GM12878 (cell line): ENCODE data around the gene SLC22A7.

Experiments
- CEBPB ChIP-seq, 2 experiments: fragments of 150-350 bp in 1 of 2; IDR thresholded peaks; 2 replicates each; pipeline ENCODE4 v1.6.1; 2012 to 2014; ENCODE audit warnings: low read depth in 2 of 2, low read length in 2 of 2, borderline replicate concordance in 1 of 2, inconsistent platforms in 1 of 2
- CTCF ChIP-seq, 3 experiments: IDR thresholded peaks in 2 of 3; conservative IDR thresholded peaks in 1 of 3; 2 replicates each; pipeline ENCODE4 v1.5.1; 2011; ENCODE audit warnings: low read depth in 3 of 3, low read length in 3 of 3, mild to moderate bottlenecking in 3 of 3, control low read depth in 2 of 3, moderate library complexity in 2 of 3, inconsistent platforms in 1 of 3, mixed read lengths in 1 of 3; ENCODE audit not compliant: control insufficient read depth in 2 of 3, insufficient read depth in 1 of 3; ENCODE audit errors: extremely low read depth in 1 of 3
- HDAC6 ChIP-seq: fragments of 200-600 bp; sonication (generic); IDR thresholded peaks from one replicate; pipeline ENCODE4 v1.8.0; 2017; ENCODE audit warnings: antibody characterized with exemption; ENCODE audit not compliant: unreplicated experiment
- HSF1 ChIP-seq: fragments of 150-350 bp; IDR thresholded peaks from 2 replicates; pipeline ENCODE4 v1.6.1; 2014; ENCODE audit warnings: mild to moderate bottlenecking, low read depth, low read length
- MTA3 ChIP-seq: IDR thresholded peaks from 2 replicates; pipeline ENCODE4 v1.6.1; 2012; ENCODE audit warnings: low read length, inconsistent platforms, borderline replicate concordance
- POLR2AphosphoS5 ChIP-seq: IDR thresholded peaks from 2 replicates; pipeline ENCODE4 v1.6.1; 2011; ENCODE audit warnings: mild to moderate bottlenecking, low read length, inconsistent platforms
- RAD21 ChIP-seq: IDR thresholded peaks from 2 replicates; pipeline ENCODE4 v1.6.1; 2011; ENCODE audit warnings: mild to moderate bottlenecking, low read depth, low read length, moderate library complexity; ENCODE audit not compliant: insufficient read depth
- RAD51 ChIP-seq: fragments of 450-650 bp; IDR thresholded peaks from 2 replicates; pipeline ENCODE4 v1.6.1; 2016; ENCODE audit warnings: moderate library complexity, mild to moderate bottlenecking, inconsistent platforms

- no peak for TF ChIP-seq CTCF (IDR thresholded peaks at IDR 0.05 in 2 of 3, conservative IDR thresholded peaks at IDR 0.05 in 1 of 3; ENCODE audit: control insufficient read depth in 2 of 3, extremely low read depth in 1 of 3, insufficient read depth in 1 of 3, low read depth in 3 of 3, low read length in 3 of 3)
- TF ChIP-seq MTA3: no peak
- no peak for TF ChIP-seq CEBPB (IDR thresholded peaks at IDR 0.05; ENCODE audit: borderline replicate concordance in 1 of 2, low read depth in 2 of 2, low read length in 2 of 2)
- TF ChIP-seq HSF1: no peak
- TF ChIP-seq RAD51: no peak
- no peak for TF ChIP-seq HDAC6
- no peak for TF ChIP-seq POLR2AphosphoS5
- TF ChIP-seq RAD21: no peak
Measured at GRCh38 chr6:43277643-43278523, 20.2 kb upstream of the SLC22A7 start.
